ENCODE results near the gene ZSCAN23. TPM values are rescaled to one million over a fixed set of nuclear protein-coding genes. Genes with fewer than 3 reads are reported as not detected.

ZSCAN23 gene
- polyA plus RNA-seq, 1 of the 3 experiments (the other 2 are of a cell fraction) = 2.1 TPM

GRCh38 chr6:28424163-28424562 is 19.1 kb downstream of the ZSCAN23 start:
- no peak overlapping the region for H2AFZ ChIP-seq (ENCODE audit: low read depth)
- H3K9me2 ChIP-seq = no peaks in the 10 kb centered on the region
- H3K27me3 ChIP-seq (ENCODE audit: insufficient read depth) = no peaks in the 10 kb centered on the region
- H3K9me3 ChIP-seq = no peaks in the 10 kb centered on the region
- H3K36me3 ChIP-seq (replicated peaks in 1 of 2; ENCODE audit: control insufficient read depth in 1 of 2, insufficient read depth in 2 of 2, low read length in 1 of 2) = peaks cover 12 to 41% of the 10 kb centered on the region in 2 experiments
- H3F3A ChIP-seq (replicated peaks; ENCODE audit: insufficient read depth) = no peaks in the 10 kb centered on the region
- ChIA-PET CTCF (no interaction called here), POLR2A (no interaction called here)
- H3K27ac ChIP-seq (ENCODE audit: low read depth in 2 of 2, low read length in 1 of 2) = no peak overlapping the region
- H3K4me1 ChIP-seq (ENCODE audit: control insufficient read depth in 1 of 2, insufficient read depth in 2 of 2, low read depth in 1 of 2, low read length in 1 of 2) = no peaks in the 10 kb centered on the region
- H4K20me1 ChIP-seq (ENCODE audit: insufficient read depth) = no peaks in the 10 kb centered on the region
- H3K4me3 ChIP-seq (ENCODE audit: low read depth in 2 of 2, low read length in 1 of 2) = no peak overlapping the region
- no peaks in the 10 kb centered on the region for H3K79me2 ChIP-seq (ENCODE audit: insufficient read depth)
- no peak for DNase-seq
- TF ChIP-seq MXI1 (IDR thresholded peaks at IDR 0.05; ENCODE audit: low read depth, low read length) (no peak), POLR2AphosphoS5 (IDR thresholded peaks at IDR 0.05; ENCODE audit: low read depth, low read length) (no peak), MEF2A (IDR thresholded peaks at IDR 0.05; ENCODE audit: borderline replicate concordance, low read depth) (no peak), RFX5 (IDR thresholded peaks at IDR 0.05; ENCODE audit: low read length) (no peak), TCF12 (IDR thresholded peaks at IDR 0.05) (no peak), IRF3 (IDR thresholded peaks at IDR 0.05; ENCODE audit: low read depth, low read length) (no peak), TEAD4 (IDR thresholded peaks at IDR 0.05; ENCODE audit: borderline replicate concordance, insufficient read depth) (no peak), PBX3 (IDR thresholded peaks at IDR 0.05) (no peak)
- H3K9ac ChIP-seq = no peak overlapping the region
- no peak overlapping the region for H3K4me2 ChIP-seq

- no peak for DNase-seq
- no peak overlapping the region for H3K27ac ChIP-seq (ENCODE audit: low read depth in 2 of 2, low read length in 1 of 2)
- H3K36me3 ChIP-seq (replicated peaks in 1 of 2; ENCODE audit: control insufficient read depth in 1 of 2, insufficient read depth in 2 of 2, low read length in 1 of 2) = peaks cover 12 to 41% of the 10 kb centered on the region in 2 experiments
- H3K9me2 ChIP-seq = no peaks in the 10 kb centered on the region
- H2AFZ ChIP-seq (ENCODE audit: low read depth) = no peak overlapping the region
- no peaks in the 10 kb centered on the region for H3K79me2 ChIP-seq (ENCODE audit: insufficient read depth)
- H3K27me3 ChIP-seq (ENCODE audit: insufficient read depth) = no peaks in the 10 kb centered on the region
- no peak for TF ChIP-seq TEAD4 (IDR thresholded peaks at IDR 0.05; ENCODE audit: borderline replicate concordance, insufficient read depth)
- no peak for TF ChIP-seq MEF2A (IDR thresholded peaks at IDR 0.05; ENCODE audit: borderline replicate concordance, low read depth)
- no peak for TF ChIP-seq REST (IDR thresholded peaks at IDR 0.05; ENCODE audit: low read depth, low read length)
- no peak for TF ChIP-seq SMC3 (IDR thresholded peaks at IDR 0.05; ENCODE audit: low read depth, low read length)
- no peak for TF ChIP-seq RCOR1 (IDR thresholded peaks at IDR 0.05; ENCODE audit: low read length)
- no peaks in the 10 kb centered on the region for H3K4me1 ChIP-seq (ENCODE audit: control insufficient read depth in 1 of 2, insufficient read depth in 2 of 2, low read depth in 1 of 2, low read length in 1 of 2)
- no peaks in the 10 kb centered on the region for H3K9me3 ChIP-seq
- no peaks in the 10 kb centered on the region for H4K20me1 ChIP-seq (ENCODE audit: insufficient read depth)
- no peaks in the 10 kb centered on the region for H3F3A ChIP-seq (replicated peaks; ENCODE audit: insufficient read depth)
- 100% methylated on average over 1 of the region's 1 CpG for WGBS (ENCODE audit: low lambda C conversion rate)
- CTCF ChIA-PET = no interaction called here
- POLR2A ChIA-PET = no interaction called here
- no peak overlapping the region for H3K9ac ChIP-seq
- H3K4me2 ChIP-seq = no peak overlapping the region
- no peak overlapping the region for H3K4me3 ChIP-seq (ENCODE audit: low read depth in 2 of 2, low read length in 1 of 2)
These were observed 19.7 kb downstream of the ZSCAN23 start for GRCh38 chr6:28423546-28423945.

Measured in SK-N-SH (cell line).